ENCODE measurements around the gene OBSCN.

DNA sequence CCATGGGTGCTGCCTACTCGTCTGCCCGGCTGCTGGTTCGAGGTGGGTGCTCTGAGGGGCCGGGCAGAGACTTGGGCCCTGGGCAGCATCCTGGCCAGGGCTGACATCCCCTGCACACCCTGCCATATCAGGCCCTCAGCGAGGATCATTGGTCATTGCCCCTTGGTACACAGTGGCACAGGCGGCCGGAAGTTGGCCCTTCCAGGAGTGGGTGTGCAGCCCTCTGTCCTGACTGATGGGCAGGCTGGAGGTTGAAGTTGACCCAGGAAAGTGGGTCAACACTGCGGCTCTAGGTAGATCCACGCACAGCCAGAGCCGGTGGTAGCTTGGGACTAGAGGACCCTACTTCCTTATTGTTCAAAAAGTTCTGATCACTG, 125.9 kb downstream of the OBSCN start:
- TF ChIP-seq TARDBP (IDR thresholded peaks at IDR 0.05) (no peak), FOXK2 (IDR thresholded peaks at IDR 0.05) (no peak), SUZ12 (IDR thresholded peaks at IDR 0.05) (no peak), FOXM1 (IDR thresholded peaks at IDR 0.05; ENCODE audit: borderline replicate concordance) (no peak), SP1 (IDR thresholded peaks at IDR 0.05) (no peak), FOXA1 (IDR thresholded peaks at IDR 0.05) (no peak), ARNT (IDR thresholded peaks at IDR 0.05) (no peak), NFRKB (IDR thresholded peaks at IDR 0.05) (no peak), BHLHE40 (IDR thresholded peaks at IDR 0.05; ENCODE audit: borderline replicate concordance) (no peak), ELF4 (IDR thresholded peaks at IDR 0.05) (no peak)
- TF ChIP-seq, protein P1, sequence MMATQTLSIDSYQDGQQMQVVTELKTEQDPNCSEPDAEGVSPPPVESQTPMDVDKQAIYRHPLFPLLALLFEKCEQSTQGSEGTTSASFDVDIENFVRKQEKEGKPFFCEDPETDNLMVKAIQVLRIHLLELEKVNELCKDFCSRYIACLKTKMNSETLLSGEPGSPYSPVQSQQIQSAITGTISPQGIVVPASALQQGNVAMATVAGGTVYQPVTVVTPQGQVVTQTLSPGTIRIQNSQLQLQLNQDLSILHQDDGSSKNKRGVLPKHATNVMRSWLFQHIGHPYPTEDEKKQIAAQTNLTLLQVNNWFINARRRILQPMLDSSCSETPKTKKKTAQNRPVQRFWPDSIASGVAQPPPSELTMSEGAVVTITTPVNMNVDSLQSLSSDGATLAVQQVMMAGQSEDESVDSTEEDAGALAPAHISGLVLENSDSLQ (IDR thresholded peaks at IDR 0.05): no peak

All from HEK293T (cell line).